Measurements from ENCODE around the gene SERPINB12. TPM values are rescaled to one million over a fixed set of nuclear protein-coding genes. Genes with fewer than 3 reads are reported as not detected.

SERPINB12 gene
- total RNA-seq, 4 donors from 2014 or later: not detected

DNA sequence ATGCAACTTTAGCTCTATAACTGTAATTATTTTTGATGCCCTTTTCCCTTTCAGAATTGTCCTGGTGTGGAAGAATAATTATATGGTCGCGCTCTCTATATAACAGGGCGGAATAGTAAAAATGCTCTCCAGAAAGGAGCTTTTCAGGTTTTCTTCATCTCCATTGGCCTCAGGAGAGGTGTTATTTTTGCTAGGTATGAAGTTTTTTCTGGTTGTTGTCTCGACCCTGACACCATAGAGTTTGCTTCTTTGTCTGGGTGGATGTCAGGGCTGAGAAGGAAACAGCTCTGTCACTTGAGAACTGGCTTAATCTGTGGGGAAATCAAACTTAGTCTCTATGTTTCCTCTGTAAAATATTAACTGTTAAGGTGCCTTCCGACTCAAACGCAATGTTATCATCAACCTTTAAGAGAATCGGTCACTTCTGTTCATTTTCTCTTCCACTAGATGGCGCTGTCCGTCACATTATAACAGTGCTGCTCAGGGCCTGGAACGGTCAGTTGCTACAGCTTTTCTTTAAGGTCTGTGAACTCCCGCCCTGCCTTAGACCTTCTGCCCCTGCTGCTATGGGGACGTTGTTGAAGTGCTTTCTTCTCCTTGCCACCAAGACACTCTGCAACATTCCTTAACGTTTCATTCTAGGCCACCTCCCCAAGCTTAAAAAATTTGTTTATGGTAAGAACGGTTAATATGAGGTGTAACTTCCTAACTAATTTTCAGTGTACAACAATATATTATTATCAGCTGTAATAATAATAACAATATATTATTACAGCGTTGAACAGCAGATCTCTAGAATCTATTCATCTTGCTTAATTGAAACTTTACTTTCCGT is 23.8 kb upstream of the SERPINB12 start:
- TF ChIP-seq, protein P1, sequence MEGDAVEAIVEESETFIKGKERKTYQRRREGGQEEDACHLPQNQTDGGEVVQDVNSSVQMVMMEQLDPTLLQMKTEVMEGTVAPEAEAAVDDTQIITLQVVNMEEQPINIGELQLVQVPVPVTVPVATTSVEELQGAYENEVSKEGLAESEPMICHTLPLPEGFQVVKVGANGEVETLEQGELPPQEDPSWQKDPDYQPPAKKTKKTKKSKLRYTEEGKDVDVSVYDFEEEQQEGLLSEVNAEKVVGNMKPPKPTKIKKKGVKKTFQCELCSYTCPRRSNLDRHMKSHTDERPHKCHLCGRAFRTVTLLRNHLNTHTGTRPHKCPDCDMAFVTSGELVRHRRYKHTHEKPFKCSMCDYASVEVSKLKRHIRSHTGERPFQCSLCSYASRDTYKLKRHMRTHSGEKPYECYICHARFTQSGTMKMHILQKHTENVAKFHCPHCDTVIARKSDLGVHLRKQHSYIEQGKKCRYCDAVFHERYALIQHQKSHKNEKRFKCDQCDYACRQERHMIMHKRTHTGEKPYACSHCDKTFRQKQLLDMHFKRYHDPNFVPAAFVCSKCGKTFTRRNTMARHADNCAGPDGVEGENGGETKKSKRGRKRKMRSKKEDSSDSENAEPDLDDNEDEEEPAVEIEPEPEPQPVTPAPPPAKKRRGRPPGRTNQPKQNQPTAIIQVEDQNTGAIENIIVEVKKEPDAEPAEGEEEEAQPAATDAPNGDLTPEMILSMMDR (IDR thresholded peaks at IDR 0.05): peak; percentile 62 to 81 (median 72)
- TF ChIP-seq EP300 (IDR thresholded peaks at IDR 0.05): no peak
- TF ChIP-seq POLR2A (IDR thresholded peaks at IDR 0.05): no peak
- Histone ChIP-seq H3K4me3 (no peak overlapping the region), H3K9me3 (no peaks in the 10 kb centered on the region), H3K4me1 (peaks cover 0 to 6% (median 0%) of the 10 kb centered on the region in 4 donors), H3K36me3 (no peaks in the 10 kb centered on the region), H3K27me3 (no peaks in the 10 kb centered on the region), H3K27ac (no peak overlapping the region)
- WGBS, 2 donors: 27 to 31% methylated on average over 16 of the region's 16 CpGs
- peak in 1 of 2 donors; percentile 85 for DNase-seq (ENCODE audit: low spot score in 2 of 2)

DNA sequence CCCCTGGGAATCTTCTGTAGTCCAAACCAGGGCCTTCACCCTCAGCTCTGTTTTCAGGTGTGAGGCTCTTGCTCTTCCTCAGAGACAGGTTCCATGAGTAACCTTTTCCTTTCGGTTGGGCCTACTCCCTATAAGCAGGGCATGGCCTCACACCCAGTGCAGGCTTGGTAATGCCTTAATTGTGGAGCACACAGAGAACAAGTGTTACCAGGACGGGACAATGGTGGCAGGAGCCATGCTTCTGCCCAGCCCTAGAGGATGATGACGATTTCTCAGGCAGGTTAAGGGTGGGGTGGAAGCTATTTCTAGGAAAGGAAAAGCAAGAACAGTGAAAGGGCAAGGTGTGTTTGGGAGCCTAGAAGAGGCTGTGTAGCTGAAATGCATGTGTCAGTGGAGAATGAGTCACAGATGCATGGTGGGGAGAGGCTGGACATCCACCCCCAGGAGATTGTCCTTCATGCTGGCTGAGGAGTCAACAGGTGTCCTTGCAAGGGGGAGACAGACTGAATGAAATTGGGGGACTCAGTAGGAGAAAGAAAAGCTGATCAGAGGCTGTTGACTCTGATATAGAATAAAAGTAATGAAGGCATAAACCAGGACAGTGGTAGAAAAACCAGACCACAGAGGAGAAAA is 22.0 kb upstream of the SERPINB12 start:
- H3K4me3 ChIP-seq: no peak overlapping the region
- H3K27ac ChIP-seq: no peak overlapping the region
- H3K36me3 ChIP-seq: no peaks in the 10 kb centered on the region
- H3K4me1 ChIP-seq: peaks cover 0 to 6% (median 0%) of the 10 kb centered on the region in 4 donors
- 87 to 95% methylated on average over 3 of the region's 3 CpGs for WGBS, 2 donors
- no peaks in the 10 kb centered on the region for H3K9me3 ChIP-seq
- H3K27me3 ChIP-seq: no peaks in the 10 kb centered on the region
- no peak for DNase-seq (ENCODE audit: low spot score in 2 of 2)
- TF ChIP-seq POLR2A (IDR thresholded peaks at IDR 0.05) (no peak), EP300 (IDR thresholded peaks at IDR 0.05) (no peak)
- TF ChIP-seq, protein P1 (IDR thresholded peaks at IDR 0.05): no peak

DNA sequence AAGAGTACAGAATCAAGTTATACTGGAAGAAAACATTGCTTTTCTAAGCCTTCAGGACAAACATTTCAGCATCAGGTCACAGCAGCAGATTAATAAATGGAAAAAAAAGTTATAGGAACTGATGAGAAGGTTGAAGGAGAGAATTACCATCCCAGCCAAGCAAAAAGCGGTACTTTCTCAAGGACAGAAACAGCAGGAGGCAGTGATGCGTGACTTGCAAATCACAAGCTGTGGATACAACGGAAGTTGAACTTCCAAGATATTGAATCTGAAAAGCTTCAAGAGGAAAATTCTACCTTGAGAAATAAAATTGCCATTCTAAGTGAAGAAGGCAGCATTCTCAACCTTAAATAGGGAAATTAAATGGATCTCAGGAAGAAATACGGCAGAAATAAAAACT is 18.5 kb upstream of the SERPINB12 start:
- Histone ChIP-seq H3K36me3 (no peaks in the 10 kb centered on the region), H3K9me3 (no peaks in the 10 kb centered on the region), H3K27ac (no peak overlapping the region), H3K4me1 (peaks cover 0 to under 1% (median 0%) of the 10 kb centered on the region in 4 donors), H3K27me3 (no peaks in the 10 kb centered on the region), H3K4me3 (no peak overlapping the region)
- WGBS, 2 donors: 72 to 76% methylated on average over 4 of the region's 4 CpGs
- DNase-seq (ENCODE audit: low spot score in 2 of 2): no peak
- TF ChIP-seq, protein P1 (IDR thresholded peaks at IDR 0.05): no peak
- TF ChIP-seq POLR2A (IDR thresholded peaks at IDR 0.05) (no peak), EP300 (IDR thresholded peaks at IDR 0.05) (no peak)

DNA sequence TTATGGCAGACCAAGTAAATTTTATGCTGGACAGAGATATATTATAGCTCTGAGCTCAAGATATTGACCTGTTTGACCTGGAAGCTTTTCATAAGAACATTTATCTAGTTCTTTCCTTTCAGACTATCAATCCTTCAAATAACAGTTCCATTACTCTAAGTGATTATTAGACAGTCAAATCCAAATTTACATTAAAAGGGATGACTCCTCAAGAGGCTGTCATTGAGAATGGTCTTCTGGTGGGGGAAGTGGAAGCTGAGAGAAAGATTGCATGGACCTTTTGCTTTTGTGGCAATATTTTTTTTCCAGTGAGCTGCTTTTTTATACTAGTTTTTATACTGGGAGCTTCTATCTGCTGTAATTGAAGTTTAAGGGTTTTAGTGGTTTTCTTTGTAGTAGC is 14.9 kb upstream of the SERPINB12 start:
- Histone ChIP-seq H3K27me3 (no peaks in the 10 kb centered on the region), H3K9me3 (no peaks in the 10 kb centered on the region), H3K27ac (no peak overlapping the region), H3K4me1 (peaks cover 0 to 7% (median 0%) of the 10 kb centered on the region in 4 donors), H3K4me3 (no peak overlapping the region), H3K36me3 (no peaks in the 10 kb centered on the region)
- DNase-seq (ENCODE audit: low spot score in 2 of 2): no peak
- TF ChIP-seq, protein P1 (IDR thresholded peaks at IDR 0.05): no peak
- TF ChIP-seq POLR2A (IDR thresholded peaks at IDR 0.05) (no peak), EP300 (IDR thresholded peaks at IDR 0.05) (no peak)

DNA sequence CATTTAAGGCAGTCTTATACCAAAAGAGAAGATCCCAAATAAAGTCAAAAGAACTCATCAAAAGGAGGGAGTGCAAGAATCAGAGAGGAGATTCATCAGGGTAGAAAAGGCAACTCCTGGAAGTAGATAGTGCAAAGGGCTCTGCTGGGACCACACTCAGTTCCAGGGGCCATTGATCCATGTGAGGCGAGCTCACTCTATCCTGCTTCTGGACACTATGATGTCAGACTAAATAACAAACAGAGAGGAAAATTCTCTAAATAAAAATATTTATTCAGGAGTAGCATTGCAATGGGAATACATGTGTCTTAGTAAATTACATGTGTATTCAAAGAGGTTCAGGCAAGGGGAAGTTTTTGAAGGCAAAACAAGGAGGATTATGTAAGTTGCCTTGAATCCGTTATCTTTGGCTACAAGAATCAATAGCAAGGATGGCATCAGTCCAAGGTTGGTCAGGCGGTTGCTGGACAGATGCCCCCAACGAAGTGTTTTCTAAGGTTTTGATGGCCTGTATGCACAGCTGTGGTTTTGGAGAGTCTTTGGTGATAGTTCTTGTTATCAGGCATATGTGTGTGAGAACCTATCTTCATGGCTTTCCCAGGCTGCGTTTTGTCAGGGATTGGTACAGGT is 13.2 kb upstream of the SERPINB12 start:
- Histone ChIP-seq H3K36me3 (no peaks in the 10 kb centered on the region), H3K27me3 (no peaks in the 10 kb centered on the region), H3K9me3 (no peaks in the 10 kb centered on the region), H3K4me3 (no peak overlapping the region), H3K27ac (no peak overlapping the region), H3K4me1 (peaks cover 0 to 7% (median 0%) of the 10 kb centered on the region in 4 donors)
- TF ChIP-seq POLR2A (IDR thresholded peaks at IDR 0.05) (no peak), EP300 (IDR thresholded peaks at IDR 0.05) (no peak)
- TF ChIP-seq, protein P1 (IDR thresholded peaks at IDR 0.05): no peak
- WGBS, 2 donors: 37 to 55% methylated on average over 5 of the region's 5 CpGs
- no peak for DNase-seq (ENCODE audit: low spot score in 2 of 2)
